ENCODE data around the gene SERF2. TPM values are rescaled to one million over a fixed set of nuclear protein-coding genes. Genes with fewer than 3 reads are reported as not detected.
"Not testable (repeated sequence)": the region's sequence is repeated elsewhere in the genome, so short reads cannot be mapped to it uniquely, and the experiment has no call there.

The SERF2 gene
- total RNA-seq (2014; rRNA removed) (665 and 756 TPM in 2 replicates), Bru-seq, nascent RNA (percentile 97 among the genes with signal in this experiment), BruChase-seq, experiment 1, labeled RNA remaining after a 6-hour chase (percentile 97 among the genes with signal in this experiment), BruChase-seq, experiment 2, labeled RNA remaining after a 2-hour chase (percentile 95 among the genes with signal in this experiment)
- long read RNA-seq, transcript SERF2-207 (2 exons, 582 nt), result minor isoform, 30 of 1,125 reads
- long read RNA-seq, transcript SERF2-216 (2 exons, 1,030 nt), result minor isoform, 15 of 1,125 reads
- long read RNA-seq, transcript SERF2-201 (3 exons, 1,537 nt), result major isoform, 1,005 of 1,125 reads
- long read RNA-seq, partial matches to known transcripts, result 25 of 1,125 reads
- long read RNA-seq, other reads (novel, unspliced or antisense), result 36 of 1,125 reads

- Histone ChIP-seq H3K27ac (ENCODE audit: low read length) (peak within 1 kb of the TSS; percentile 74), H3K4me1 (ENCODE audit: insufficient read depth, low read length) (peaks cover 36% of the 10 kb centered on the region), H2AFZ (ENCODE audit: low read length) (peak within 1 kb of the TSS; percentile 81), H3K9me2 (replicated peaks; ENCODE audit: low read length) (no peaks in the 10 kb centered on the region), H4K20me1 (ENCODE audit: low read length) (peaks cover 5% of the 10 kb centered on the region; the same call in 1 of the 2 replicates), H3K9me3 (ENCODE audit: low read length) (no peaks in the 10 kb centered on the region), H3K9ac (ENCODE audit: low read length) (peak within 1 kb of the TSS; percentile 99), H3K4me3 (ENCODE audit: low read length) (peak within 1 kb of the TSS; percentile 96), H3F3A (ENCODE audit: low read length, unreplicated experiment) (no peaks in the 10 kb centered on the region), H3K27me3 (ENCODE audit: low read length) (no peaks in the 10 kb centered on the region), H3K4me2 (ENCODE audit: low read length) (peak within 1 kb of the TSS; percentile 90), H3K36me3 (ENCODE audit: low read depth, low read length) (peaks cover 30% of the 10 kb centered on the region), H3K79me2 (ENCODE audit: low read length) (peaks cover 35% of the 10 kb centered on the region)
- ChIA-PET CTCF (no interaction called here), POLR2A (ENCODE audit: unreplicated experiment) (interaction anchor here (0.6 kb wide), 1 partner anchor 15 kb away, joined by 3 read pairs; no protein-coding TSS in a partner anchor)
- TSS peak; percentile 67 for BruUV-seq (replicated peaks)
- peak; percentile 96 for ATAC-seq
- DNase-seq, result peak; percentile 99
- TF ChIP-seq EZH2 (IDR thresholded peaks at IDR 0.05; ENCODE audit: low read length, unreplicated experiment) (no peak), CTCF (conservative IDR thresholded peaks at IDR 0.05; ENCODE audit: low read depth, low read length) (no peak), EZH2phosphoT487 (IDR thresholded peaks at IDR 0.05; ENCODE audit: borderline replicate concordance, low read length) (no peak)
- intact Hi-C loops (cut with micrococcal nuclease), result loop anchor here (2.0 kb wide), 1 partner anchor 15 kb away; the partner anchor contains the start of gene ELL3
These were observed at the start of gene SERF2 for GRCh38 chr15:43791993-43792760. Gene SERF2 (plus strand): TSS chr15:43792320. CDS start chr15:43792377, 57 bp downstream.

GRCh38 chr15:43746245-43746902 is 45.7 kb upstream of the SERF2 start, which contains the start of gene PDIA3:
Gene PDIA3 (plus strand): TSS chr15:43746438. CDS start chr15:43746540, 102 bp downstream.
- H3K27me3 ChIP-seq (ENCODE audit: low read length); H3K9me3 ChIP-seq (ENCODE audit: low read length); CTCF ChIA-PET; H3F3A ChIP-seq (ENCODE audit: low read length, unreplicated experiment); BruUV-seq (replicated peaks); H3K36me3 ChIP-seq (ENCODE audit: low read depth, low read length); POLR2A ChIA-PET (ENCODE audit: unreplicated experiment); H3K9me2 ChIP-seq (replicated peaks; ENCODE audit: low read length): not testable (repeated sequence)
- Histone ChIP-seq H3K4me3 (ENCODE audit: low read length) (peak within 1 kb of the TSS; percentile 81), H3K9ac (ENCODE audit: low read length) (peak within 1 kb of the TSS; percentile 98), H2AFZ (ENCODE audit: low read length) (peak within 1 kb of the TSS; percentile 72), H3K27ac (ENCODE audit: low read length) (peak within 1 kb of the TSS; percentile 72), H3K4me2 (ENCODE audit: low read length) (peak within 1 kb of the TSS; percentile 83), H4K20me1 (ENCODE audit: low read length) (peaks cover 42% of the 10 kb centered on the region), H3K79me2 (ENCODE audit: low read length) (peaks cover 52% of the 10 kb centered on the region), H3K4me1 (ENCODE audit: insufficient read depth, low read length) (peaks cover 16% of the 10 kb centered on the region)
- DNase-seq (peak; percentile 91), ATAC-seq (peak; percentile 96)
- intact Hi-C loops (cut with micrococcal nuclease), result loop anchor here (1.0 kb wide), 1 partner anchor 29 kb away; no protein-coding TSS in a partner anchor

- CTCF ChIA-PET; H3F3A ChIP-seq (ENCODE audit: low read length, unreplicated experiment); H3K9me3 ChIP-seq (ENCODE audit: low read length); H3K36me3 ChIP-seq (ENCODE audit: low read depth, low read length); H3K9me2 ChIP-seq (replicated peaks; ENCODE audit: low read length); POLR2A ChIA-PET (ENCODE audit: unreplicated experiment); H3K27me3 ChIP-seq (ENCODE audit: low read length): not testable (repeated sequence)
- H3K27ac ChIP-seq (ENCODE audit: low read length), result peak overlapping the region; percentile 72
- DNase-seq (peak; percentile 29), ATAC-seq (peak; percentile 21)
- peak overlapping the region; percentile 83 for H3K4me2 ChIP-seq (ENCODE audit: low read length)
- H3K79me2 ChIP-seq (ENCODE audit: low read length), result peaks cover 57% of the 10 kb centered on the region
- peak overlapping the region; percentile 72; the same call in 1 of the 2 replicates for H2AFZ ChIP-seq (ENCODE audit: low read length)
- H3K4me1 ChIP-seq (ENCODE audit: insufficient read depth, low read length), result peaks cover 16% of the 10 kb centered on the region
- peak overlapping the region; percentile 98 for H3K9ac ChIP-seq (ENCODE audit: low read length)
- intact Hi-C loops (cut with micrococcal nuclease), result loop anchor here (1.0 kb wide), 1 partner anchor 28 kb away; no protein-coding TSS in a partner anchor
- peak overlapping the region; percentile 81 for H3K4me3 ChIP-seq (ENCODE audit: low read length)
- BruUV-seq (replicated peaks), result TSS peak; percentile 57
- peaks cover 47% of the 10 kb centered on the region for H4K20me1 ChIP-seq (ENCODE audit: low read length)
These were observed 45.2 kb upstream of the SERF2 start for GRCh38 chr15:43746903-43747309.

Measured in PC-3 (cell line).